GM18507 (cell line): ENCODE results near the gene VSTM2A.
"Not testable (repeated sequence)": the region's sequence is repeated elsewhere in the genome, so short reads cannot be mapped to it uniquely, and the experiment has no call there.

ENCODE experiments used
- DNase-seq: peaks from one replicate; pipeline ENCODE4 v3.0.0; 2011; ENCODE audit warnings: low read depth; ENCODE audit not compliant: insufficient read length; ENCODE audit errors: extremely low spot score
- FAIRE-seq: peaks from 2 replicates; lab custom pipeline; 2011; peaks lifted over from hg19 to GRCh38; lab: Jason Lieb, UNC

The VSTM2A gene

GRCh38 chr7:54541669-54542625, at the start of gene VSTM2A:
Gene VSTM2A, plus strand, starts transcription at chr7:54542375. Its CDS starts 356 bp downstream, at chr7:54542731.
- DNase-seq = no peak
- FAIRE-seq = no peak

GRCh38 chr7:54504531-54504930, 37.6 kb upstream of the VSTM2A start:
- not testable (repeated sequence) for FAIRE-seq, DNase-seq

- FAIRE-seq = no peak
- no peak for DNase-seq
Observed at GRCh38 chr7:54529568-54529967, 12.6 kb upstream of the VSTM2A start.

GRCh38 chr7:54538122-54538521, 4.1 kb upstream of the VSTM2A start:
- DNase-seq (no peak), FAIRE-seq (no peak)

GRCh38 chr7:54543051-54543488, 895 bp downstream of the VSTM2A start:
- FAIRE-seq (no peak), DNase-seq (no peak)

GRCh38 chr7:54544149-54544526, 2.0 kb downstream of the VSTM2A start:
- FAIRE-seq (no peak), DNase-seq (no peak)

- DNase-seq = no peak
- FAIRE-seq = no peak
Observed at GRCh38 chr7:54544527-54545240, 2.5 kb downstream of the VSTM2A start.

- DNase-seq = no peak
- no peak for FAIRE-seq
Observed at GRCh38 chr7:54545241-54545563, 3.0 kb downstream of the VSTM2A start.

GRCh38 chr7:54546081-54546985, 4.2 kb downstream of the VSTM2A start:
- FAIRE-seq (no peak), DNase-seq (no peak)

GRCh38 chr7:54546986-54547314, 4.8 kb downstream of the VSTM2A start:
- FAIRE-seq = no peak
- DNase-seq = no peak

GRCh38 chr7:54550471-54550870, 8.3 kb downstream of the VSTM2A start:
- FAIRE-seq = no peak
- no peak for DNase-seq

GRCh38 chr7:54556121-54556520, 13.9 kb downstream of the VSTM2A start:
- FAIRE-seq (no peak), DNase-seq (no peak)

- no peak for FAIRE-seq
- DNase-seq = no peak
Observed at GRCh38 chr7:54559401-54559800, 17.2 kb downstream of the VSTM2A start.

- FAIRE-seq (no peak), DNase-seq (no peak)
Observed at GRCh38 chr7:54560198-54560597, 18.0 kb downstream of the VSTM2A start.

- FAIRE-seq = no peak
- no peak for DNase-seq
Observed at GRCh38 chr7:54560723-54561122, 18.5 kb downstream of the VSTM2A start.

- no peak for FAIRE-seq
- DNase-seq = no peak
Observed at GRCh38 chr7:54563329-54563916, 21.2 kb downstream of the VSTM2A start.

GRCh38 chr7:54565432-54565831, 23.3 kb downstream of the VSTM2A start:
- FAIRE-seq = no peak
- DNase-seq = no peak

- DNase-seq (no peak), FAIRE-seq (no peak)
Observed at GRCh38 chr7:54581511-54581910, 39.3 kb downstream of the VSTM2A start.
